ENCODE measurements around the gene STAT4.

The STAT4 gene

GRCh38 chr2:191128172-191128910, 22.5 kb downstream of the STAT4 start:
- no peak for TF ChIP-seq CTCF (IDR thresholded peaks at IDR 0.05; ENCODE audit: low read depth, low read length, missing control alignments)
- H3K4me3 ChIP-seq (replicated peaks; ENCODE audit: low read depth, low read length) = no peak overlapping the region
- no peak for DNase-seq (ENCODE audit: extremely low read depth, low read depth)

GRCh38 chr2:191127235-191127634, 23.6 kb downstream of the STAT4 start:
- no peak overlapping the region for H3K4me3 ChIP-seq (replicated peaks; ENCODE audit: low read depth, low read length)
- DNase-seq (ENCODE audit: extremely low read depth, low read depth) = no peak
- TF ChIP-seq CTCF (IDR thresholded peaks at IDR 0.05; ENCODE audit: low read depth, low read length, missing control alignments) = no peak

GRCh38 chr2:191126386-191127085, 24.3 kb downstream of the STAT4 start:
- DNase-seq (ENCODE audit: extremely low read depth, low read depth) = no peak
- TF ChIP-seq CTCF (IDR thresholded peaks at IDR 0.05; ENCODE audit: low read depth, low read length, missing control alignments) = no peak
- H3K4me3 ChIP-seq (replicated peaks; ENCODE audit: low read depth, low read length) = no peak overlapping the region

GRCh38 chr2:191125646-191126045, 25.1 kb downstream of the STAT4 start:
- H3K4me3 ChIP-seq (replicated peaks; ENCODE audit: low read depth, low read length) = no peak overlapping the region
- no peak for DNase-seq (ENCODE audit: extremely low read depth, low read depth)
- no peak for TF ChIP-seq CTCF (IDR thresholded peaks at IDR 0.05; ENCODE audit: low read depth, low read length, missing control alignments)

GRCh38 chr2:191122638-191123294, 28.0 kb downstream of the STAT4 start:
- TF ChIP-seq CTCF (IDR thresholded peaks at IDR 0.05; ENCODE audit: low read depth, low read length, missing control alignments) = no peak
- DNase-seq (ENCODE audit: extremely low read depth, low read depth) = no peak
- no peak overlapping the region for H3K4me3 ChIP-seq (replicated peaks; ENCODE audit: low read depth, low read length)

- TF ChIP-seq CTCF (IDR thresholded peaks at IDR 0.05; ENCODE audit: low read depth, low read length, missing control alignments) = no peak
- H3K4me3 ChIP-seq (replicated peaks; ENCODE audit: low read depth, low read length) = no peak overlapping the region
- no peak for DNase-seq (ENCODE audit: extremely low read depth, low read depth)
Measured at GRCh38 chr2:191117341-191117740, 33.5 kb downstream of the STAT4 start.

Measured in HFF-Myc (cell line).